Spleen (tissue), 11 donors: Measurements from ENCODE around the gene TTC38. TPM values are rescaled to one million over a fixed set of nuclear protein-coding genes. Genes with fewer than 3 reads are reported as not detected.
"Not testable (repeated sequence)": the region's sequence is repeated elsewhere in the genome, so short reads cannot be mapped to it uniquely, and the experiment has no call there.

Experiments
- DNase-seq: peaks from one replicate; pipeline ENCODE4 v3.0.0-alpha.2; 2020
- H3K27ac ChIP-seq, 8 donors: fragments of 200-600 bp; sonication (generic) in 7 of 8; 1 replicate in 4 of 8; 2 replicates in 4 of 8; pipeline versions ENCODE4 v1.5.0 to v1.8.0; 2016 to 2021; ENCODE audit warnings: inconsistent platforms in 4 of 8, mild to moderate bottlenecking in 4 of 8, moderate library complexity in 1 of 8
- H3K27me3 ChIP-seq, 7 donors: fragments of 200-600 bp; sonication (generic) in 6 of 7; replicated peaks in 1 of 7; 1 replicate in 4 of 7; 2 replicates in 3 of 7; pipeline versions ENCODE4 v1.5.0 to v1.8.0; 2016 to 2021; ENCODE audit warnings: inconsistent platforms in 3 of 7, mild to moderate bottlenecking in 1 of 7
- H3K36me3 ChIP-seq, 6 donors: fragments of 200-600 bp; sonication (generic) in 5 of 6; 1 replicate in 4 of 6; 2 replicates in 2 of 6; pipeline versions ENCODE4 v1.5.0 to v1.8.0; 2016 to 2021; ENCODE audit warnings: inconsistent platforms in 2 of 6
- H3K4me1 ChIP-seq, 6 donors: fragments of 200-600 bp; sonication (generic) in 5 of 6; 1 replicate in 3 of 6; 2 replicates in 3 of 6; pipeline versions ENCODE4 v1.5.0 to v1.8.0; 2016 to 2021; ENCODE audit warnings: inconsistent platforms in 3 of 6
- H3K4me3 ChIP-seq, 8 donors: fragments of 200-600 bp; sonication (generic) in 7 of 8; 1 replicate in 4 of 8; 2 replicates in 4 of 8; pipeline versions ENCODE4 v1.5.0 to v1.8.0; 2016 to 2021; ENCODE audit warnings: inconsistent platforms in 4 of 8, mild to moderate bottlenecking in 4 of 8, moderate library complexity in 2 of 8
- H3K9me3 ChIP-seq, 8 donors: fragments of 200-600 bp; sonication (generic) in 7 of 8; 1 replicate in 4 of 8; 2 replicates in 4 of 8; pipeline versions ENCODE4 v1.5.0 to v1.8.0; 2016 to 2021; ENCODE audit warnings: inconsistent platforms in 4 of 8
- POLR2A ChIP-seq, 3 donors: fragments of 450-650 bp; IDR thresholded peaks; one replicate each; pipeline ENCODE4 v1.5.1; 2017; ENCODE audit warnings: antibody characterized with exemption in 3 of 3, mild to moderate bottlenecking in 1 of 3
- POLR2AphosphoS5 ChIP-seq, 3 donors: sonication (generic); formaldehyde crosslinking; IDR thresholded peaks; one replicate each; pipeline ENCODE4 v1.5.1; 2017; ENCODE audit warnings: antibody characterized with exemption in 3 of 3
- WGBS, 5 donors: extraction: QIAGEN DNeasy Blood & Tissue Kit in 3 of 5; methylation state at CpG; one replicate each; pipeline versions ENCODE4 v1.1.5 to v1.1.7; 2013 to 2018; 5-methylcytosine and 5-hydroxymethylcytosine counted together
- intact Hi-C: fragments of 100-400 bp; cut with DNase I; formaldehyde crosslinking; loops from one replicate; pipeline ENCODE4 v1.15.0; 2023; ENCODE audit warnings: low total_unique reads
- polyA plus RNA-seq, 3 donors: library from polyadenylated mRNA; stranded (reverse); fragments of 200-250 nt; gene quantifications; one replicate each; pipeline ENCODE4 v1.2.1, GENCODE V29; 2013
- total RNA-seq, 7 donors: library from RNA; depleted of rRNA in 3 of 7; stranded (reverse); fragments of >200 nt in 3 of 7; fragmentation: NEBNext Ultra II Directional in 4 of 7; extraction: Animal tissue kit (Norgen Biotek cat#: 25700) in 4 of 7; gene quantifications; one replicate each; pipeline versions ENCODE4 v1.1.0 to v1.2.1, GENCODE V29; 2016 to 2021
- TF ChIP-seq, protein P1 (sequence below), 11 experiments: fragments of 200-600 bp in 7 of 11; fragments of 450-650 bp in 4 of 11; sonication (generic) in 4 of 11; IDR thresholded peaks in 8 of 11; conservative IDR thresholded peaks in 3 of 11; 1 replicate in 7 of 11; 2 replicates in 4 of 11; pipeline versions ENCODE4 v1.4.0 to v1.8.0; 2016 to 2021; ENCODE audit warnings: antibody characterized with exemption in 11 of 11, inconsistent platforms in 4 of 11, mild to moderate bottlenecking in 1 of 11
- donor health status: healthy with polysubstance abuse.
- donor health status: DM: no; HTN: no; CAD: no; lungs with moderate emphysema.
- donor health status: DM: no; HTN: no; CAD: no.
- donor health status: Bipolar disorder and iron deficiency.
- donor health status: healthy.
- donor health status: DM: no; HTN: no; CAD: no.
- donor health status: DM: yes; HTN: yes; CAD: no.

The TTC38 gene
- total and polyA plus RNA-seq, 10 donors: 13.8 to 51.9 (median 33.1) TPM

DNA sequence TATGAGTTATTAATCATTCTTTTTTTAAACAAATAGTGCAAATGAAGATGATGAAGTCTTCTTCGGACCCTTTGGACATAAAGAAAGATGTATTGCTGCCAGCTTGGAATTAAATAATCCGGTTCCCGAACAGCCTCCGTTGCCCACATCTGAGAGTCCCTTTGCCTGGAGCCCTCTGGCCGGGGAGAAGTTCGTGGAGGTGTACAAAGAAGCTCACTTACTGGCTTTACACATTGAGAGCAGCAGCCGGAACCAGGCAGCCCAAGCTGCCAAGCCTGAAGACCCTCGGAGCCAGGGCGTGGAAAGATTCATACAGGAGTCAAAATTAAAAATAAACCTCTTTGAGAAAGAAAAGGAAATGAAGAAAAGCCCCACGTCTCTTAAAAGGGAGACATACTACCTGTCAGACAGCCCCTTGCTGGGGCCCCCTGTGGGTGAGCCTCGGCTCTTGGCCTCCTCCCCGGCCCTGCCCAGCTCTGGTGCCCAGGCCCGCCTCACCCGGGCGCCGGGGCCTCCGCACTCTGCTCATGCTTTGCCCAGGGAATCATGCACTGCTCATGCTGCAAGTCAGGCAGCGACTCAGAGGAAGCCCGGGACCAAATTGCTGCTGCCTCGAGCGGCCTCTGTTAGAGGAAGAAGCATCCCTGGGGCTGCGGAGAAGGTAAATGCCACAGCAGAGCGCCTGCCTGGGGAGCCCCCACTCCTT lies 40.6 kb downstream of the TTC38 start:
- H3K4me1 ChIP-seq: no peaks in the 10 kb centered on the region
- H3K27me3 ChIP-seq: no peaks in the 10 kb centered on the region
- TF ChIP-seq POLR2A (IDR thresholded peaks at IDR 0.05): no peak
- TF ChIP-seq, protein P1, sequence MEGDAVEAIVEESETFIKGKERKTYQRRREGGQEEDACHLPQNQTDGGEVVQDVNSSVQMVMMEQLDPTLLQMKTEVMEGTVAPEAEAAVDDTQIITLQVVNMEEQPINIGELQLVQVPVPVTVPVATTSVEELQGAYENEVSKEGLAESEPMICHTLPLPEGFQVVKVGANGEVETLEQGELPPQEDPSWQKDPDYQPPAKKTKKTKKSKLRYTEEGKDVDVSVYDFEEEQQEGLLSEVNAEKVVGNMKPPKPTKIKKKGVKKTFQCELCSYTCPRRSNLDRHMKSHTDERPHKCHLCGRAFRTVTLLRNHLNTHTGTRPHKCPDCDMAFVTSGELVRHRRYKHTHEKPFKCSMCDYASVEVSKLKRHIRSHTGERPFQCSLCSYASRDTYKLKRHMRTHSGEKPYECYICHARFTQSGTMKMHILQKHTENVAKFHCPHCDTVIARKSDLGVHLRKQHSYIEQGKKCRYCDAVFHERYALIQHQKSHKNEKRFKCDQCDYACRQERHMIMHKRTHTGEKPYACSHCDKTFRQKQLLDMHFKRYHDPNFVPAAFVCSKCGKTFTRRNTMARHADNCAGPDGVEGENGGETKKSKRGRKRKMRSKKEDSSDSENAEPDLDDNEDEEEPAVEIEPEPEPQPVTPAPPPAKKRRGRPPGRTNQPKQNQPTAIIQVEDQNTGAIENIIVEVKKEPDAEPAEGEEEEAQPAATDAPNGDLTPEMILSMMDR (IDR thresholded peaks at IDR 0.05 in 8 of 11, conservative IDR thresholded peaks at IDR 0.05 in 3 of 11): no peak
- TF ChIP-seq POLR2AphosphoS5 (IDR thresholded peaks at IDR 0.05): no peak
- peaks cover 0 to 42% (median 0%) of the 10 kb centered on the region in 6 donors for H3K36me3 ChIP-seq
- no peaks in the 10 kb centered on the region for H3K9me3 ChIP-seq
- peak; percentile 49 for DNase-seq
- H3K27ac ChIP-seq: no peak overlapping the region
- no peak overlapping the region for H3K4me3 ChIP-seq
- intact Hi-C loops: no loop called here
- WGBS, 5 donors: 92 to 97% (median 97%) methylated on average over 17 to 23 of the region's 23 CpGs

DNA sequence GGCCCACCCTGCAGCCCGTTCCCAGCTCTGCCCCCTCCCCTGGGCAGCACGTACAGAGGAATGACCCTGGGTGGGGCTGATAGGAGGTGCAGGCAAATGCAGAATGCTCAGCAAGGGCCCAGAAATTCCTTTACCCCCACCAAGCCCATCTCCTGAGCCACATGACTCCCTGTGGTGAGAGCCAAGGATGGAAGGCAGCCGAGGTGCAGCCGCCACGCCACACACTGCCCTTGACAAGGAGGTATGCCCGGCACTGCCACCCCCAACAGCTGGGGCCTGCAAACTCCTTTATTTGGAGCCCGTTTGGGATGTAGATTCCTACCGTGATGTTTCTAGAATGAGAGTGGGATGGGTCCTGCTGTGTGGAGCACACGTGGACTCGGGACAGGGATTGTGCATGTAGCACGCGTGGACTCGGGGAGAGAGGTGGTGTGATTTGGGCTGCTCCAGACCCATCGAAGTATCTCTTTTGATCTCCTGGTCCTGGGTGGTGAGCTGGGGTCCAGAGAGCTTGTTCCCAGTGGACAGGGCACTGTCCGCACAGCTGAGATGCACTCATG lies 41.8 kb downstream of the TTC38 start:
- TF ChIP-seq, protein P1 (IDR thresholded peaks at IDR 0.05 in 8 of 11, conservative IDR thresholded peaks at IDR 0.05 in 3 of 11): no peak
- TF ChIP-seq POLR2A (IDR thresholded peaks at IDR 0.05): no peak
- TF ChIP-seq POLR2AphosphoS5 (IDR thresholded peaks at IDR 0.05): no peak
- Histone ChIP-seq H3K4me1 (peaks cover 0 to 4% (median 0%) of the 10 kb centered on the region in 6 donors), H3K9me3 (no peaks in the 10 kb centered on the region), H3K4me3 (no peak overlapping the region), H3K27ac (no peak overlapping the region), H3K36me3 (peaks cover 0 to 46% (median 0%) of the 10 kb centered on the region in 6 donors), H3K27me3 (no peaks in the 10 kb centered on the region)
- DNase-seq: peak; percentile 56
- intact Hi-C loops: no loop called here
- WGBS, 5 donors: 94 to 99% (median 97%) methylated on average over 13 to 15 of the region's 15 CpGs

DNA sequence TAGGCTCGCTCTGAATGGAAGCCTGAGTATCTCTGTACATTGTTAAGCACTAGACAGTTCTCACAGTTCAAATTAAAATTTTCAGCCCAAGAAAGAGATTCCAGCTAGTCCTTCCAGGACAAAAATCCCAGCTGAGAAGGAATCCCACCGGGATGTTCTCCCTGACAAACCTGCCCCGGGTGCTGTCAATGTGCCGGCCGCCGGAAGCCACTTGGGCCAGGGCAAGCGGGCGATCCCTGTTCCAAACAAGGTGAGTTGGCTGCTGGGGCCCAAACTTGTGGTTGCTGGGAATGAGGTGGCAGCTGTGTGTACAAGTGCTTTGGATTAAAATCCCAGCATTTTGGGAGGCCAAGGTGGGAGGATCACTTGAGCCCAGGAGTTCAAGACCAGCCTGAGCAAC lies 44.2 kb downstream of the TTC38 start:
- peak; percentile 50 for DNase-seq
- H3K9me3 ChIP-seq: no peaks in the 10 kb centered on the region
- peaks cover 0 to 71% (median 0%) of the 10 kb centered on the region in 6 donors for H3K36me3 ChIP-seq
- no peaks in the 10 kb centered on the region for H3K27me3 ChIP-seq
- WGBS, 5 donors: 95 to 100% (median 98%) methylated on average over 1 to 8 of the region's 8 CpGs
- intact Hi-C loops: loop anchor here (2.0 kb wide), 1 partner anchor 189 kb away; no protein-coding TSS in a partner anchor
- H3K4me3 ChIP-seq: no peak overlapping the region
- TF ChIP-seq, protein P1 (IDR thresholded peaks at IDR 0.05 in 8 of 11, conservative IDR thresholded peaks at IDR 0.05 in 3 of 11): no peak
- no peak for TF ChIP-seq POLR2A (IDR thresholded peaks at IDR 0.05)
- no peak for TF ChIP-seq POLR2AphosphoS5 (IDR thresholded peaks at IDR 0.05)
- no peak overlapping the region for H3K27ac ChIP-seq
- peaks cover 0 to 4% (median 0%) of the 10 kb centered on the region in 6 donors for H3K4me1 ChIP-seq

DNA sequence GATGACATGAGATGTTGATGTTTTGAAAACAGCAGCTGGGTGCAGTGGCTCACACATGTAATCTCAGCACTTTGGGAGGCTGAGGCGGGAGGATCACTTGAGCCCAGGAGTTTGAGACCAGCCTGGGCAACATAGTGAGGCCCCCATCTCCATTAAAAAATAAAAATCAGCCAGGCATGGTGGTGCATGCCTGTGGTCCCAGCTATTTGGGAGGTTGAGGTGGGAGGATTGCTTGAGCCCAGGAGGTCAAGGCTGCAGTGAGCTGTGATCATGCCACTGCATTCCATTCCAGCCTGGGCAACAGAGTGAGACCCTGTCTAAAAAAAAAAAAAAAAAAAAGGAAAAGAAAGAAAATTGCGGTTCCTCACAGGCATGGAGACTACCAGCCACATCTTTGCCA lies 45.0 kb downstream of the TTC38 start:
- DNase-seq, H3K27ac ChIP-seq, H3K9me3 ChIP-seq, H3K27me3 ChIP-seq, H3K4me1 ChIP-seq, H3K4me3 ChIP-seq: not testable (repeated sequence)
- intact Hi-C loops: loop anchor here (2.0 kb wide), 1 partner anchor 190 kb away; no protein-coding TSS in a partner anchor
- WGBS, 5 donors: 93 to 100% (median 97%) methylated on average over 2 of the region's 2 CpGs
- H3K36me3 ChIP-seq: peaks cover 0 to 79% (median 0%) of the 10 kb centered on the region in 6 donors
